A549 (cell line): ENCODE results near the gene SGTA. TPM values are rescaled to one million over a fixed set of nuclear protein-coding genes. Genes with fewer than 3 reads are reported as not detected.

Experiments used
- ATAC-seq, 2 experiments: fragments of 200-7000 bp in 1 of 2; fragments of >200 bp in 1 of 2; cut with Nextera tagmentation in 1 of 2; cut with Tn5 transposase in 1 of 2; 3 replicates each; pipeline versions ENCODE4 v1.8.0 to v1.9.1; 2018 to 2020; ENCODE audit warnings: mild to moderate bottlenecking in 1 of 2, moderate library complexity in 1 of 2
- CTCF ChIA-PET: fragments of 300-600 bp; sonication (Branson Sonifier 250); formaldehyde crosslinking; extraction: SDS; loops from one replicate; lab custom pipeline; 2021; ENCODE audit warnings: antibody characterized with exemption, inconsistent platforms; lab: Yijun Ruan, JAX
- POLR2A ChIA-PET: fragments of 350-600 bp; formaldehyde crosslinking; extraction: SDS; loops from one replicate; lab custom pipeline; 2021; ENCODE audit warnings: antibody characterized with exemption, inconsistent platforms; lab: Yijun Ruan, JAX
- DNase-seq, 2 experiments: peaks; one replicate each; pipeline versions ENCODE4 v3.0.0 to v3.0.0-alpha.2; 2011 to 2016; ENCODE audit warnings: low read depth in 1 of 2, low spot score in 1 of 2
- FAIRE-seq: peaks from 2 replicates; lab custom pipeline; 2011; peaks lifted over from hg19 to GRCh38; lab: Jason Lieb, UNC
- H3K27ac ChIP-seq, 2 experiments: fragments of >200 bp; sonication (Bioruptor Twin); formaldehyde crosslinking; 3 replicates each; pipeline ENCODE4 v1.5.1; 2016 to 2017
- H3K4me1 ChIP-seq: fragments of >200 bp; sonication (Bioruptor Twin); formaldehyde crosslinking; 3 replicates; pipeline ENCODE4 v1.6.1; 2016
- H3K4me2 ChIP-seq: fragments of >200 bp; sonication (Bioruptor Twin); formaldehyde crosslinking; 3 replicates; pipeline ENCODE4 v1.6.1; 2016
- H3K4me3 ChIP-seq: fragments of >200 bp; sonication (Bioruptor Twin); formaldehyde crosslinking; 3 replicates; pipeline ENCODE4 v1.5.1; 2016
- H3K9me3 ChIP-seq: fragments of >200 bp; sonication (Bioruptor Twin); formaldehyde crosslinking; 3 replicates; pipeline ENCODE4 v1.6.1; 2016
- BHLHE40 ChIP-seq: IDR thresholded peaks from 2 replicates; pipeline ENCODE4 v1.6.1; 2012; ENCODE audit warnings: low read depth, low read length, inconsistent platforms
- CBX8 ChIP-seq: fragments of 200-600 bp; sonication (generic); IDR thresholded peaks from 2 replicates; pipeline ENCODE4 v1.6.1; 2016
- CHD2 ChIP-seq: fragments of 150-350 bp; IDR thresholded peaks from 2 replicates; pipeline ENCODE4 v1.6.1; 2014; ENCODE audit warnings: low read length; ENCODE audit not compliant: partially characterized antibody
- CHD4 ChIP-seq: fragments of 200-600 bp; sonication (generic); IDR thresholded peaks from 2 replicates; pipeline ENCODE4 v1.6.1; 2016; ENCODE audit warnings: antibody characterized with exemption, mild to moderate bottlenecking, borderline replicate concordance
- ESRRA ChIP-seq: fragments of 150-350 bp; IDR thresholded peaks from 2 replicates; pipeline ENCODE4 v1.6.1; 2014; ENCODE audit warnings: mild to moderate bottlenecking, low read length, borderline replicate concordance
- HEYL ChIP-seq: fragments of 250-450 bp; sonication (Bioruptor Pico); IDR thresholded peaks from 2 replicates; pipeline ENCODE4 v1.8.0; 2021; ENCODE audit warnings: mild to moderate bottlenecking, moderate library complexity
- JUNB ChIP-seq: fragments of >200 bp; sonication (Bioruptor Twin); formaldehyde crosslinking; IDR thresholded peaks from 2 replicates; pipeline ENCODE4 v1.6.1; 2016
- NFE2L2 ChIP-seq: fragments of 150-350 bp; conservative IDR thresholded peaks from 2 replicates; pipeline ENCODE4 v1.6.1; 2014; ENCODE audit warnings: low read length
- NPAS2 ChIP-seq: fragments of 250-450 bp; sonication (Bioruptor Pico); IDR thresholded peaks from 2 replicates; pipeline ENCODE4 v1.8.0; 2022; ENCODE audit warnings: mild to moderate bottlenecking, moderate library complexity, borderline replicate concordance
- PHF8 ChIP-seq: fragments of 200-600 bp; sonication (generic); IDR thresholded peaks from 2 replicates; pipeline ENCODE4 v1.6.1; 2016; ENCODE audit warnings: low read depth, mild to moderate bottlenecking, antibody characterized with exemption, moderate library complexity, borderline replicate concordance
- POLR2A ChIP-seq: IDR thresholded peaks from 2 replicates; pipeline ENCODE4 v1.6.1; 2012; ENCODE audit warnings: mild to moderate bottlenecking, low read length
- POLR2AphosphoS2 ChIP-seq: conservative IDR thresholded peaks from 2 replicates; pipeline ENCODE4 v1.6.1; 2012; ENCODE audit warnings: low read length, improper control_type of control experiment, inconsistent platforms
- RNF2 ChIP-seq: fragments of 200-600 bp; sonication (generic); IDR thresholded peaks from 2 replicates; pipeline ENCODE4 v1.6.1; 2016; ENCODE audit warnings: low read depth, mild to moderate bottlenecking, antibody characterized with exemption, moderate library complexity, borderline replicate concordance
- ZC3H11A ChIP-seq: fragments of 450-650 bp; IDR thresholded peaks from 2 replicates; pipeline ENCODE4 v1.6.1; 2014; ENCODE audit warnings: antibody characterized with exemption, mild to moderate bottlenecking
- ZFP36 ChIP-seq: fragments of 450-650 bp; IDR thresholded peaks from 2 replicates; pipeline ENCODE4 v1.6.1; 2014; ENCODE audit warnings: borderline replicate concordance; ENCODE audit not compliant: partially characterized antibody
- ZSCAN20 ChIP-seq: fragments of 250-450 bp; sonication (Bioruptor Pico); IDR thresholded peaks from 2 replicates; pipeline ENCODE4 v1.8.0; 2022; ENCODE audit warnings: mild to moderate bottlenecking, moderate library complexity
- WGBS: methylation state at CpG from one replicate; pipeline ENCODE4 v1.1.6; 2017; ENCODE audit errors: missing lambda C conversion rate; 5-methylcytosine and 5-hydroxymethylcytosine counted together
- polyA plus RNA-seq, 4 experiments: library from polyadenylated mRNA; depleted of rRNA in 3 of 4; stranded (reverse); fragments of >200 nt; fragmentation: RNase III in 1 of 4; extraction: RNeasy Plus Mini Kit Qiagen cat#74134 plus additional on column Dnase treatment in 1 of 4; gene quantifications; 2 replicates in 3 of 4; 3 replicates in 1 of 4; pipeline ENCODE4 v1.2.3, GENCODE V29; 2011 to 2017
- TF ChIP-seq, protein P1 (sequence below): fragments of 200-600 bp; sonication (generic); IDR thresholded peaks from 2 replicates; pipeline ENCODE4 v1.6.1; 2016; ENCODE audit warnings: antibody characterized with exemption, mild to moderate bottlenecking, moderate library complexity
- TF ChIP-seq, protein P2 (sequence below): fragments of 250-450 bp; sonication (Bioruptor Pico); IDR thresholded peaks from 2 replicates; pipeline ENCODE4 v1.5.0; 2021; ENCODE audit warnings: mild to moderate bottlenecking, moderate library complexity, borderline replicate concordance
- TF ChIP-seq, protein P3 (sequence below): IDR thresholded peaks from 2 replicates; pipeline ENCODE4 v1.6.1; 2012

Gene SGTA
- polyA plus RNA-seq, 2 of the 4 experiments (the other 2 are of a cell fraction), result 39.1 to 48.0 TPM

DNA sequence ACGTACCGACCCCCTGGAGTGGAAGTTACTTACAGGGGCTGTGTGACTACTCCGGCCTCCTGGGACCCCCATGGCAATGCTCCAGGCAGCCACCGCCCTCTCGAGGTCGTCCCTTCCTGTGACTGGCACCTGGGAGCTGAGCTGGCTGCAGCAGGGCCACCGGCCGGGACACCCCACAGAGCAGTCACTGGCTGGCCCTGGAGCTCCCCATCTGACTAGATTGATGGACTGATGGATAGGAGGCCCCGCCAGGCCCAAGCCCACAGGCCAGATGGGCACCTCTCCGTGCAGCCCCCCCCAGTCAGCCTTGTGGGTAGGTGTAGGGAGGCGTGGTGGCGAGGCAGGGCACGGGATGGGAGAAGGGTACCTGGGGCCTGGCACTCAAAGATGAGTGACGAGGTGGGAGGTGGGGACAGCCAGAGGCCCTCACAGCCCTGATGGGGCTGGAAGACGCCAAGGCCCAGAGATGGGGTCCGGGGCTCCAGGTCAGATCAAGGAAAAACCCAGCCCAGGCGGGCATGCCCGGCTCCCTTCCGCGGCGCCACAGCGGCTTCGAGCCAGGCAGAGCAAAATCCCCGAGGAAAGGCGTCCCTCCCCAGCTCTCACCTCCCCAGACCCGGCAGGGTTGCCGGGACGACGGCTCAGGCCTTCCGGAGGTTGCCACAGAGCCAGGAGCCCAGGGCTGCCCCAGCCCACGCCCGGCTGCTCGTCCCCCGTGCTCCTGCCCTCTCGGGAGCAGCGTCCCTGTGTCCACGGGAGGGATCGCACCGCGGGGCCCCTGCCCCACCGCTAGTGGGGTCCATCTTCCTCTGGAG is 51.7 kb downstream of the SGTA start (continued):
- TF ChIP-seq, protein P1, sequence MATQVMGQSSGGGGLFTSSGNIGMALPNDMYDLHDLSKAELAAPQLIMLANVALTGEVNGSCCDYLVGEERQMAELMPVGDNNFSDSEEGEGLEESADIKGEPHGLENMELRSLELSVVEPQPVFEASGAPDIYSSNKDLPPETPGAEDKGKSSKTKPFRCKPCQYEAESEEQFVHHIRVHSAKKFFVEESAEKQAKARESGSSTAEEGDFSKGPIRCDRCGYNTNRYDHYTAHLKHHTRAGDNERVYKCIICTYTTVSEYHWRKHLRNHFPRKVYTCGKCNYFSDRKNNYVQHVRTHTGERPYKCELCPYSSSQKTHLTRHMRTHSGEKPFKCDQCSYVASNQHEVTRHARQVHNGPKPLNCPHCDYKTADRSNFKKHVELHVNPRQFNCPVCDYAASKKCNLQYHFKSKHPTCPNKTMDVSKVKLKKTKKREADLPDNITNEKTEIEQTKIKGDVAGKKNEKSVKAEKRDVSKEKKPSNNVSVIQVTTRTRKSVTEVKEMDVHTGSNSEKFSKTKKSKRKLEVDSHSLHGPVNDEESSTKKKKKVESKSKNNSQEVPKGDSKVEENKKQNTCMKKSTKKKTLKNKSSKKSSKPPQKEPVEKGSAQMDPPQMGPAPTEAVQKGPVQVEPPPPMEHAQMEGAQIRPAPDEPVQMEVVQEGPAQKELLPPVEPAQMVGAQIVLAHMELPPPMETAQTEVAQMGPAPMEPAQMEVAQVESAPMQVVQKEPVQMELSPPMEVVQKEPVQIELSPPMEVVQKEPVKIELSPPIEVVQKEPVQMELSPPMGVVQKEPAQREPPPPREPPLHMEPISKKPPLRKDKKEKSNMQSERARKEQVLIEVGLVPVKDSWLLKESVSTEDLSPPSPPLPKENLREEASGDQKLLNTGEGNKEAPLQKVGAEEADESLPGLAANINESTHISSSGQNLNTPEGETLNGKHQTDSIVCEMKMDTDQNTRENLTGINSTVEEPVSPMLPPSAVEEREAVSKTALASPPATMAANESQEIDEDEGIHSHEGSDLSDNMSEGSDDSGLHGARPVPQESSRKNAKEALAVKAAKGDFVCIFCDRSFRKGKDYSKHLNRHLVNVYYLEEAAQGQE, result no peak
- TF ChIP-seq CHD4, result no peak
- TF ChIP-seq, protein P2, sequence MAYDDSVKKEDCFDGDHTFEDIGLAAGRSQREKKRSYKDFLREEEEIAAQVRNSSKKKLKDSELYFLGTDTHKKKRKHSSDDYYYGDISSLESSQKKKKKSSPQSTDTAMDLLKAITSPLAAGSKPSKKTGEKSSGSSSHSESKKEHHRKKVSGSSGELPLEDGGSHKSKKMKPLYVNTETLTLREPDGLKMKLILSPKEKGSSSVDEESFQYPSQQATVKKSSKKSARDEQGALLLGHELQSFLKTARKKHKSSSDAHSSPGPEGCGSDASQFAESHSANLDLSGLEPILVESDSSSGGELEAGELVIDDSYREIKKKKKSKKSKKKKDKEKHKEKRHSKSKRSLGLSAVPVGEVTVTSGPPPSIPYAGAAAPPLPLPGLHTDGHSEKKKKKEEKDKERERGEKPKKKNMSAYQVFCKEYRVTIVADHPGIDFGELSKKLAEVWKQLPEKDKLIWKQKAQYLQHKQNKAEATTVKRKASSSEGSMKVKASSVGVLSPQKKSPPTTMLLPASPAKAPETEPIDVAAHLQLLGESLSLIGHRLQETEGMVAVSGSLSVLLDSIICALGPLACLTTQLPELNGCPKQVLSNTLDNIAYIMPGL (CRISPR knock-in tag), result no peak
- no peak for TF ChIP-seq RNF2
- TF ChIP-seq CHD2, result no peak
- TF ChIP-seq ZFP36, result no peak
- TF ChIP-seq ESRRA, result no peak
- TF ChIP-seq ZSCAN20 (CRISPR knock-in tag), result no peak
- no peak for TF ChIP-seq POLR2AphosphoS2

DNA sequence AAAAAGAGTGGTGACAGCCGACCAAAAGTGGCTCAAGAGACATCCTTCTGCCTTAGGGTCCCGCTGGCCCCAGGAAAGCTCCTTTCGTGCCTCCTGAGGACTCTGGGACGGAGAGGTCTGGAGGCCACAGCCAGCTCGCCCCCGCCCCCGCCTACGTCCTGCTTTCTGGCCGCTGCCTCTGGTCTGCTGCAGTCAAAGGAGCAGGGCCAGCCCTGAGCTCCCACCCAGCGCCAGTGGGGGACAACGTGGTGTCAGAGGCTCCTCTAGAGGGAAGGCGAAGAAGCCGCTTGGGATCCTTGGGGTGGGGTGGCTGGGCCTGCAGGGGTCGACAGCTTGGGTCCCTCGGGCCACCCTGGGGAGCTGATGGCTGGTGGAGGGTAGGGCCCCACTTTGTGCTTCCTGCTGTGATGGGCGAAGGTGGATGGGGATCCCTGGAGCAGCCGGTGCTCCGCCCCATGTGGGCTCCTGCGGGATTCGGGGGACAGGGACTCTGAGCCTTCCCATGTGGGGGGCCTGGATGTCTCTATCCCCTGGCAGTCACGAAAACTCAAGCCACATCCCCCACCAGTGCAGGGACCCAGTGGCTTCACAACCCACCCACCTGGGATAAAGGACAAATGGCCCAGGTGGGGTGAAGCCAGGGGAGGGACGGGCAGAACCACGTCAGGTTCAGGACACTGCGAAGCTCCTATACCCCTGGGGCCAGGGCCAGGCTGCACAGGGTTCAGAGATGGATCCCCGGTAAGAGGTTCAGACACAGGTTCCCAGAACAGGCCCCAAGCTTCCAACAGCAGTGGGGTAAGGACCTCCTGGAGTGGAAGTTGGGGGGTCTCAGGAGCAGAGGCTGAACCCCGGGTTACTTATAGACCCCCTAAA is 52.9 kb downstream of the SGTA start:
- WGBS, result 89% methylated on average over 17 of the region's 26 CpGs
- Histone ChIP-seq H3K4me3 (no peak overlapping the region), H3K4me1 (no peaks in the 10 kb centered on the region), H3K27ac (no peak overlapping the region), H3K4me2 (no peak overlapping the region), H3K9me3 (no peaks in the 10 kb centered on the region)
- ChIA-PET POLR2A (no interaction called here), CTCF (no interaction called here)
- FAIRE-seq (no peak), ATAC-seq (no peak), DNase-seq (no peak)
- TF ChIP-seq POLR2AphosphoS2 (no peak), POLR2A (no peak), BHLHE40 (no peak), ZC3H11A (no peak), CHD2 (no peak), NPAS2 (CRISPR knock-in tag) (no peak), HEYL (CRISPR knock-in tag) (no peak), NFE2L2 (no peak), CBX8 (no peak), JUNB (no peak), CHD4 (no peak), PHF8 (no peak)
- TF ChIP-seq, protein P1, result no peak
- TF ChIP-seq, protein P3, sequence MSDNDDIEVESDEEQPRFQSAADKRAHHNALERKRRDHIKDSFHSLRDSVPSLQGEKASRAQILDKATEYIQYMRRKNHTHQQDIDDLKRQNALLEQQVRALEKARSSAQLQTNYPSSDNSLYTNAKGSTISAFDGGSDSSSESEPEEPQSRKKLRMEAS, result no peak
